MM.1S (cell line): ENCODE results near the gene SEMA6B.

ENCODE experiments used
- DNase-seq: peaks from one replicate; pipeline ENCODE4 v3.0.0-alpha.2; 2015
- H2AFZ ChIP-seq: fragments of 300-600 bp; sonication (generic); 2 replicates; pipeline ENCODE4 v1.6.0; 2016; ENCODE audit warnings: antibody characterized with exemption, low read length
- H3F3A ChIP-seq: fragments of 300-600 bp; sonication (generic); 2 replicates; pipeline ENCODE4 v1.6.1; 2016; ENCODE audit warnings: mild to moderate bottlenecking, antibody characterized with exemption, low read length, moderate library complexity, mixed read lengths; ENCODE audit not compliant: insufficient read depth
- H3K27ac ChIP-seq: fragments of 300-600 bp; sonication (generic); 2 replicates; pipeline ENCODE4 v1.5.1; 2016; ENCODE audit warnings: mild to moderate bottlenecking, low read length
- H3K27me3 ChIP-seq: fragments of 300-600 bp; sonication (generic); replicated peaks from 2 replicates; pipeline ENCODE4 v1.6.0; 2016; ENCODE audit warnings: low read length; ENCODE audit not compliant: insufficient read depth
- H3K36me3 ChIP-seq: fragments of 300-600 bp; sonication (generic); replicated peaks from 2 replicates; pipeline ENCODE4 v1.6.1; 2016; ENCODE audit warnings: mild to moderate bottlenecking, low read length, mixed read lengths; ENCODE audit not compliant: insufficient read depth
- H3K4me1 ChIP-seq: fragments of 300-600 bp; sonication (generic); 2 replicates; pipeline ENCODE4 v1.6.1; 2016; ENCODE audit warnings: low read length, mixed read lengths
- H3K4me2 ChIP-seq: fragments of 300-600 bp; sonication (generic); 2 replicates; pipeline ENCODE4 v1.6.0; 2016; ENCODE audit warnings: low read depth, low read length
- H3K4me3 ChIP-seq: fragments of 300-600 bp; sonication (generic); 2 replicates; pipeline ENCODE4 v1.5.1; 2016; ENCODE audit warnings: low read length, mixed read lengths
- H3K79me2 ChIP-seq: fragments of 300-600 bp; sonication (generic); 2 replicates; pipeline ENCODE4 v1.6.1; 2016; ENCODE audit warnings: mixed run types, low read length, mixed read lengths
- H3K9ac ChIP-seq: fragments of 300-600 bp; sonication (generic); 2 replicates; pipeline ENCODE4 v1.6.1; 2016; ENCODE audit warnings: low read length, mixed read lengths
- H3K9me2 ChIP-seq: fragments of 300-600 bp; sonication (generic); replicated peaks from 2 replicates; pipeline ENCODE4 v1.6.1; 2016; ENCODE audit warnings: mild to moderate bottlenecking, low read length, mixed read lengths; ENCODE audit not compliant: insufficient read depth
- H3K9me3 ChIP-seq: fragments of 300-600 bp; sonication (generic); replicated peaks from 2 replicates; pipeline ENCODE4 v1.6.1; 2016; ENCODE audit warnings: mild to moderate bottlenecking, low read length, mixed read lengths; ENCODE audit not compliant: insufficient read depth
- H4K20me1 ChIP-seq: fragments of 300-600 bp; sonication (generic); 2 replicates; pipeline ENCODE4 v1.6.1; 2016; ENCODE audit warnings: mild to moderate bottlenecking, low read length, moderate library complexity, mixed read lengths; ENCODE audit not compliant: insufficient read depth
- CTCF ChIP-seq: fragments of 300-600 bp; sonication (generic); IDR thresholded peaks from 2 replicates; pipeline ENCODE4 v1.5.1; 2016; ENCODE audit warnings: antibody characterized with exemption, low read length, mixed read lengths
- EZH2 ChIP-seq: fragments of 300-600 bp; sonication (generic); optimal IDR thresholded peaks from 2 replicates; pipeline ENCODE3; 2017; ENCODE audit warnings: low read depth, mild to moderate bottlenecking, antibody characterized with exemption, low read length, mixed read lengths
- EZH2phosphoT487 ChIP-seq: fragments of 300-600 bp; sonication (generic); IDR thresholded peaks from 2 replicates; pipeline ENCODE4 v1.6.1; 2018; ENCODE audit warnings: antibody characterized with exemption, low read length

SEMA6B gene

DNA sequence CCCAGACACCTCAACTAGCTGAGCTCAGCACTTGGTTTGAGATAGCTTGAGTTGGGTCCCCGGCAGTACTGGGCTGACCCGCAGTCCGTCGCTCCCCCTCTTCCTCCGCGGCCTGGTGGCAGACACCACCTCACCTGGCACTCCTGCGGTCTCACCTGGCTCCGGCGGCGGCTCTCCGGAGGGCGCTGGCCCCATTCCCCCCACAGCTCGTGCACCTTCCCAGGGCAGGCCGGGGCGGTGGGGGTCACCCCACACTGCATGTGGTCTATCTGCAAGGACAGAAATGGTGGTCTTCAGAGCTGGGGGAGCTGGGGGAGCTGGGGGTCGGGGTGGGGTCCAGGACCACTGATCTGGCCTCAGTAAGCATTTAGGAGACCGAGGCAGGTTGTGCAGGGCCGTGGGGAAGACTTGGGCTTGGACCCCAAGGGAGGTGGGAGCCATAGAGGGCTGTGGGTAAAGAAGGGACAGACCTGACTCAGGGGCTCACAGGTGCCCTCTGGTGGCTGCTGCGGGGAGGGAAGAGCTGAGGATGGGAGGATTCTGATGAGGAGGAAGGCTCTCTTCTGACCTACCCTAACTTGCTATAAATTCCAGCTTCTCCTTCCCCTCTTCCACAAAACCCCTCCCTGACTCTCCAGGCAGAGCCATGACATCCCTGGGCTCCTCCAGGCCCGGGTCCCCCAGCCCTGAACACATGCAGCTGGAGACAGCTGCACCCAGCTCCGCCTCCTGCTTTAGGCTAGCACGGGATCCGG, 34.5 kb downstream of the SEMA6B start:
- Histone ChIP-seq H4K20me1 (no peaks in the 10 kb centered on the region), H3K27ac (no peak overlapping the region), H3K4me2 (no peak overlapping the region), H3K36me3 (no peaks in the 10 kb centered on the region), H2AFZ (no peak overlapping the region), H3K4me3 (no peak overlapping the region), H3F3A (no peaks in the 10 kb centered on the region), H3K79me2 (no peaks in the 10 kb centered on the region), H3K4me1 (no peaks in the 10 kb centered on the region), H3K9ac (no peak overlapping the region), H3K27me3 (peaks cover 89% of the 10 kb centered on the region), H3K9me2 (no peaks in the 10 kb centered on the region), H3K9me3 (no peaks in the 10 kb centered on the region)
- peak; percentile 41 for DNase-seq
- TF ChIP-seq CTCF (peak; percentile 76), EZH2phosphoT487 (no peak)

DNA sequence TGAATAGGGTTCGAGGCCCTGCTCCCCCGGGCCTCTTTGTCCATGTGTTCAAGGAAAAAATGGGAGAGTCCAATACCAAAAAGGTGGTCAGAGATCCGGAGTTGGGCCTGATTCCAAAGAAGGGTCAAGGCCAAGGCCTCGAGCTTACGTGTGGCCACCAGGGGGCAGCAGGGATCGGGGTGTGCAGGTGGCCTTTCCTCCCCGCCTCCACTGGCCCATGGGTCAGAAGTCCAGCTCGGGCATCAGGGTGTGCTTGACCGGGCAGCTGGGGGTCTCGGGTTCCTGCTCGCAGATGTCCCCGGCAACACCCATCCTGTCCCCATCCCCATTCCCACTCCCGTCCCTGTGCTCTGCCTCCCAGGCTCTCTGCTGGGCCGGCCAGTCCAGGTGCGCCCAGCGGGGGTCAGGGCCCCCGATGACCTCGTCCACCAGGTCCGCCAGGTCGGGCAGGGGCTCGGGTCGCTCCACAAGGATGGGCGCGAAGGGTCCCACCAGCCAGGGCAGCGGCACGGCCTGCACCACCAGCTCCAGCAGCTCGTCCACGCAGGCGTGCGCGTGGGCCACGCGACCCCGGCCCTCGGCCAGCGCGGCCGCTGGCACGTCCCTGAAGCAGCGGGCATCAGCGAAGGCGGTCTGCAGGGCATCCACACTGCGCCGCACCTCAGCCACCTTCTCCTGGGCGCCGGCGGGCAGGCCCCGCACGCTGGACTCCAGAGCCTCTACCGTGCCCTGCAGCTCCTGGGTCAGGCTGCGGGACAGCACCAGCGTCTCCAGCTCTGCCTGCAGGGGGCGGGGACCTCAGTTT, 36.0 kb downstream of the SEMA6B start:
- no peak overlapping the region for H2AFZ ChIP-seq
- no peak overlapping the region for H3K4me2 ChIP-seq
- TF ChIP-seq EZH2phosphoT487, result no peak
- TF ChIP-seq EZH2, result no peak
- TF ChIP-seq CTCF, result peak; percentile 84
- no peaks in the 10 kb centered on the region for H3K9me2 ChIP-seq
- no peaks in the 10 kb centered on the region for H3K79me2 ChIP-seq
- no peaks in the 10 kb centered on the region for H3K36me3 ChIP-seq
- H3K27me3 ChIP-seq, result peaks cover 92% of the 10 kb centered on the region
- no peaks in the 10 kb centered on the region for H3F3A ChIP-seq
- H4K20me1 ChIP-seq, result no peaks in the 10 kb centered on the region
- H3K4me3 ChIP-seq, result no peak overlapping the region
- peak; percentile 39 for DNase-seq
- H3K27ac ChIP-seq, result no peak overlapping the region
- no peaks in the 10 kb centered on the region for H3K9me3 ChIP-seq
- H3K4me1 ChIP-seq, result no peaks in the 10 kb centered on the region
- H3K9ac ChIP-seq, result no peak overlapping the region

- Histone ChIP-seq H3F3A (no peaks in the 10 kb centered on the region), H2AFZ (no peak overlapping the region), H3K9me3 (no peaks in the 10 kb centered on the region), H3K9ac (no peak overlapping the region), H3K79me2 (no peaks in the 10 kb centered on the region), H3K27ac (no peak overlapping the region), H3K9me2 (no peaks in the 10 kb centered on the region), H3K4me1 (no peaks in the 10 kb centered on the region), H4K20me1 (no peaks in the 10 kb centered on the region), H3K4me3 (no peak overlapping the region), H3K36me3 (no peaks in the 10 kb centered on the region), H3K27me3 (peaks cover 92% of the 10 kb centered on the region), H3K4me2 (no peak overlapping the region)
- TF ChIP-seq EZH2, result no peak
- TF ChIP-seq CTCF, result no peak
- TF ChIP-seq EZH2phosphoT487, result no peak
- DNase-seq, result no peak
Observed at GRCh38 chr19:4522291-4523002, 37.0 kb downstream of the SEMA6B start.
